HG02571 (cell line): ENCODE data around the gene STK32B.

Source experiments
- ATAC-seq: cut with Tn5 transposase; IDR thresholded peaks from one replicate; pipeline ENCODE4 v1.9.1; 2021; ENCODE audit warnings: mild to moderate bottlenecking, moderate library complexity; ENCODE audit not compliant: unreplicated experiment

Gene STK32B

GRCh38 chr4:5383191-5383980 lies 332.1 kb downstream of the STK32B start:
- no peak for ATAC-seq

- no peak for ATAC-seq
Measured at GRCh38 chr4:5385741-5386311, 334.5 kb downstream of the STK32B start.

GRCh38 chr4:5386921-5387320 lies 335.6 kb downstream of the STK32B start:
- no peak for ATAC-seq

DNA sequence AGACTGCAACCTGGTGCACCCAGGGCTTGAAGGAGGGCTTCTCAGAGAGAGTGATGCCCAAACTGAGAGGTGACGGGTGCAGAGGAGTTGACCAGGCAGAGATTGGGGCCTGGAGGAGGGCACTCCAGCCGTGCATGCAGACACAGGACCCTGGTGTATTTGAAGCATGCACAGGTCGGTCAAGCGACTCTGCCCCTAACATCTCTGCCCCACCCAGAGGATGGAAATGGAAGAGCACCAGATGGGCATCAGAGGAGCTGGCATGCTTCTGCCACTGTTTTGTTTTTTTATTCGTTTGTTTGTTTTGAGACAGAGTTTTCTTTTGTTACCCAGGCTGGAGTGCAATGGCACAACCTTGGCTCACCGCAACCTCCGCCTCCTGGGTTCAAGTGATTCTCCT lies 336.2 kb downstream of the STK32B start:
- ATAC-seq: no peak

DNA sequence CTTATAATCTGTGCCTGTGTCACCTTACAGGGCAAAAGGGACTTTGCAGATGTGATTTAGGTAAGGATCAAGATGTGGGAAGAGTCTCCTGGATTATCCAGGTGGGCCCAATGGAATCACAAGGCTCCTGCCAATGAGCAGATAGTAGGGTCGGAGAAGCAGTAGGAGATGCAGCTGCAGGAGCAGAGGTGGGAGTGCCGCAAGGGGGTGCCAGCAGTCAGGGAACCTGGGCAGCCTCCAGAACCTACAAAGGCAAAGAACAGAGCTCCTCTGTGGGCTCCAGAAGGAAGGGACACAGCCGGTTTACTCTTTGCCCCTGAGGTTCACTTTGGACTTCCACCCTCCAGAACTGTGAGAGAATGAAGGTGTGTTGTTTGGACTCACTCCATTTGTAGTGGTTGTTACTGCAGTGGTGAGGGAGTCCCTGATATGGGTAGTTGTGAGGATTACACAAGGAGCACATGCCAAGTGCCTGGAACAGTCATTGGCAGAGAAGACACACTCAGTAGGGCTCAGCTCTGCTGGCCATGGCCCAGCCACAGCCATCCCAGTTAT lies 338.6 kb downstream of the STK32B start:
- ATAC-seq: no peak

DNA sequence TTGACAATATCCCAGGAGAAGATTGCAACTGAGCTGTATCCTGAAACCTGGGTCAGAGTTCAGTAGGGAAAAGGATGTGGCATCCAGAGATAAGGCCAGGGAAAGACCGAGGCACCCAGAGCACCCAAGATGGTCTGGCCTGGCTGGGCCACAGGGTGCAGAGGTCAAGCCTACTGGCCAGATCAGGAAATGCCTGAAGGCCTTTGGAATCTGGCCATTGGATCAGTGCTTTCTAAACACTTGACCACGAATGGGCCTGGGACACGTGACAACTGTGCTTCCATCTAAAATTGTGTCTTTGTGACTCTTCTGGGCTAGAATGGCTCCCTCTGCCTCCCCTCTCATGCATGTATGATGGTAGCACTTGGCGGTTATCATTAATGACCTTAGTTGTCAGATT lies 340.2 kb downstream of the STK32B start:
- no peak for ATAC-seq

DNA sequence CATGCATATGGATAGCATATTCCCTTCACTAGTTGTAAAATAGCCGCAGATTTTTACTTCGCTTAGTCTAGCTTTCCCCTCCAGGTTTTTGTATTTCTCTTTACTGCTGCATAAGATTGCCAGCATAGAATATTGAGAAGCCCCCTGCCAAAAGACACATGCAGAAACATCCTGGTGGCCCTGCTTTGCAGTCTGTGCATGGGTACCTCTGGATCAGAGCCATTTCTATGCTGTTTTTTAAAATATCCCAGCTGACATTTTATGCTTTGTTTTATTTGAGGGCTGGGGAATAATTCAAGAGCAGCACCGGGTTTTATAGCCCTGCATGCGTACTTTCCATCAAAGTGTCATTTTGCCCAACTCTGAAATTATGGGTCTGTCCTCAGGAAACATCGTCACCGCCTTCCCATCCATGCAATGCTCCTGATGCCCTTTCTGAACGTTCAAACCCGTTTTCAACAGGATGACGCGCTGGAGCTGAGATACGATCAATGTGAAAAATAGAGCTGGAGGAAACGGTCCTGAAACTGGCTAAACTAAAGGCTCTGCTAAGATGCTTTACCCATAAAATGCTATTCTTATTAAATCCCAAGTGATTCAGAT lies 342.7 kb downstream of the STK32B start:
- no peak for ATAC-seq

DNA sequence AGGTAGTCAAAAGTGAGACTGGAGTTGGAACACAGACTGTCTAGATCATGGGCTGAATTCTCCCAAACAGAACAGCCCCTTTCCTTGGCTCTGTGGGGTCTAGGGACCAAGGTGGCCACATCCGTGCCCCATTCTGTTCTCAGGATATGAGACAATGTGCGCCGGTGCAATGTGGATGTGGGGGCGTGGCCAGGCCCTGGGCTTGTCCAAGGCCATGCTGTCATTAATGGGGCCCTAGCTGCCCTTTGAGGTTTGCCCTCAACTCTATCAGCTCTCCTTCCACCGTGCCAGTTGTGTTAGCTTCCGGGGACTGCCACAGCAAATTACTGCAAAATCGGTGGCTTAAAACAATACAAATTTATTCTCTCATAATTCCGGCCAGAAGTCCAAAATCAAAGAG lies 344.5 kb downstream of the STK32B start:
- ATAC-seq: no peak

DNA sequence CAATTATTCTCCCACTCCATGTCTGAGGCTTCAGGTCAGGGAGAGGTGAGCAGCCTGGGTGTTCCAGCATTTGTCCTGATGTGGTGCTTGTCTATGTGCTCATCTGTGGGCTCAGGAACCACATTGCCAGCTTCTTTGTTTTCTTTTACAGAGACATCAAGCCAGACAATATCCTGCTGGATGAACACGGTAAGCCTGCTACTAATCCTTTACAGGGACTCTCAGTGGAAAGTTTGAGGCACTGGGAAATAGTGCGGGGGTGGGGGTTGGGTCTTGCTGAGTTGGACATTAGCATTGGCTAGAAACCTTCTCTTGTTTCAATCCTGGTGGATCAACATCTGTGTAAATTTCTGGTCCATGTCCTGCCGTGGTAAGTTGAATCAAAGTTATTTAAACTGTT lies 346.8 kb downstream of the STK32B start:
- no peak for ATAC-seq

DNA sequence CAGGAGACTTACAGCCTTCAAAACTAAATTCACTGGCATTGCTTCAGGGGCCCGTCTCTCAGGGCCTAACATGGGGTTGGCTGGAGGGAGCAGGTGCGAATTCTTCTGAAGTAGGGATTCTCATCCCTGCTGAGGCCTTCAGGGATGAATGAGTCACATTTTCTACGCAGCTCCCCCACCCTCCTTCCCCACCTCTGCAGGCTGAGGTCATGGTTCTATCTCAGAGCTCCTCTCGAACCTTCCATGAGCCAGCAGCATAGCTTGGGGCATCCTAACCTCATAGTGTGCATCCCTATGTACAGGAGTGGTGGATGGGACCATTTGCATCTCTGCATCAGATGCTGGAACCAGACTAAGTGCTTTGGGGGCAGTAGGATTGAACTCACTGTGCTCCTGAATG lies 347.8 kb downstream of the STK32B start:
- ATAC-seq: no peak

- ATAC-seq: no peak
Measured at GRCh38 chr4:5399790-5400421, 348.6 kb downstream of the STK32B start.

DNA sequence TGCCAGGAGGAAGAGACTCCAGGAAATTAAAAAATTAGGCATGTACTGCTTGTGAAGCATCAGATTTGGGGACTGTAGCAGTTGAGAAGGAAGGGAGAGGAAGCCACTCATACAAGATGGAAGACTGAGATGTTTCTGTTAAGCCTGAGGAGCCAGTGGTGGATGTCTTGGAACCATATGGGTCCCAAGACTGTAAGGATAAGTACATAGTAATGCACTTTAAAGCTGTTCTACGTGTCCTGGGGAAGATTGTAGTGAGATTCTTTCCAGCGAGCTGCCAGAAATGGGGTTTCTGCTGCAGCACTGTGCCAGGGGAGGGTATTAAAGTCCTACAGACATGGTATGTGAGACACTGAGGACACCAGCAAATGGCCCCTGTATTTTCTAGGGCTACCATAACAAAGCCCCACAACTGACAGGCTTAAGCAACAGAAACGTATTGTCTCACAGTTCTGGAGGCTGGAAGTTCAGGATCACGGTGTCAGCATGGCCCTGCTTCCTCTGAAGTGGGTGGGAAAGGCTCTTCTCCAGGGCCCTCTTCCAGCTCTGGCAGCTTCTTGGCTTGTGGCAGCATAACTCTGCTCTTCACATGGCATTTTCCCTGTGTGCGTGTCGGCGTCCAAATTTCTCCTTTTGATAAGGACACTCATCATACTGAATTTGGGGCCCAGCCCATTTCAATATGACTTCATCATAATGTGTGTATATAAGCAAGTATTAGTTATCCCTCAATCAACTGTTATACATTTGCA lies 352.6 kb downstream of the STK32B start:
- ATAC-seq: no peak

DNA sequence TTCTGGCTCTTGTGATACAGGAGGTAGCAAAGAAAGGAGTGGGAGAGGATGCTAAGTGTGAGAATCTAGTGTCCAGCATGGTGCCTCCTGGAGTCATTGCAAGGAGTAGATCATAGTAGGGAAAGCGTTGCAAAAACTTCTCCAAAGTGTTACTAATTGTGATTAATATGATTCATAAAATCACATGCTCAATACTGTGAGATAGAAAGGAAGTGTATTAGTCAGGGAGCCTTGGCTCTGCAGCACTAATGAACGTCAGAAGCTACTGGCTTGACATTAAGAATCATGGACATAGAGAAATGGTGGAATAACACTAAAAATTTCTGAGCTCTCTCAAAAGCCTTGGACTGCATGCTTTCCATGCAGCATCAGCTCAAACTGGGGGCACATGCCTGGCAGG lies 358.0 kb downstream of the STK32B start:
- ATAC-seq: no peak

GRCh38 chr4:5409972-5410618 lies 358.8 kb downstream of the STK32B start:
- ATAC-seq: no peak

- no peak for ATAC-seq
Measured at GRCh38 chr4:5412296-5412695, 361.0 kb downstream of the STK32B start.

- ATAC-seq: no peak
Measured at GRCh38 chr4:5412751-5413150, 361.5 kb downstream of the STK32B start.

GRCh38 chr4:5416637-5417036 lies 365.4 kb downstream of the STK32B start:
- ATAC-seq: no peak

DNA sequence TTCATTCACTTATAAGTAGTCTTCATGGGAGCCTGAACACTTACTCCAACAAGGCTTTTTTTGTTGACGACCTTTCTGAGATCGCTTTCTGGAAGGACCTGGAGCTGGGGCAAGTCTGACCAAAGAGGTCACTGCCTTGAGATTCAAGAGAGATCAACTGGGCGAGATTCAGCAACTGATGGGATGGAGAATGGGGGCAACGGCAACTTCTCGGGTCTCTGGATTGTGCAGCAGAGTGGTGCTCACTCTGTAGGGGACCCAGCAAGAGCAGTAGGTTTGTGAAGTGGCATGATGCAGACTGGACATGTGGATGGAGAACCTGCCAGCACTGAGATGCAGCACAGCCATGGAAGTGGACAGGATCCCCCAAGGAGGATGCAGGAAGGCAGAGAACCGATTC lies 369.0 kb downstream of the STK32B start:
- no peak for ATAC-seq

GRCh38 chr4:5421416-5421815 lies 370.1 kb downstream of the STK32B start:
- no peak for ATAC-seq

- no peak for ATAC-seq
Measured at GRCh38 chr4:5422195-5422594, 370.9 kb downstream of the STK32B start.
